Fibroblast of lung (primary cell): ENCODE results near the gene MIGA1. TPM values are rescaled to one million over a fixed set of nuclear protein-coding genes. Genes with fewer than 3 reads are reported as not detected.
"Not testable (repeated sequence)": the region's sequence is repeated elsewhere in the genome, so short reads cannot be mapped to it uniquely, and the experiment has no call there.

Experiments
- DNase-seq, 2 donors: peaks; one replicate each; pipeline versions ENCODE4 v3.0.0 to v3.0.0-alpha.2; 2010; ENCODE audit warnings: low read depth in 2 of 2
- H2AFZ ChIP-seq: 2 replicates; pipeline ENCODE4 v1.5.1; 2012; ENCODE audit warnings: low read length, control low read depth, inconsistent platforms
- H3K27ac ChIP-seq: 2 replicates; pipeline ENCODE4 v1.5.1; 2011; ENCODE audit warnings: low read length, control low read depth; ENCODE audit not compliant: insufficient read depth
- H3K27me3 ChIP-seq: 2 replicates; pipeline ENCODE4 v1.5.1; 2011; ENCODE audit warnings: mild to moderate bottlenecking, low read length; ENCODE audit not compliant: control insufficient read depth, insufficient read depth
- H3K36me3 ChIP-seq: 2 replicates; pipeline ENCODE4 v1.5.1; 2011; ENCODE audit warnings: low read length; ENCODE audit not compliant: control insufficient read depth, insufficient read depth
- H3K4me1 ChIP-seq: 2 replicates; pipeline ENCODE4 v1.5.1; 2011; ENCODE audit warnings: low read length; ENCODE audit not compliant: control insufficient read depth, insufficient read depth; ENCODE audit errors: extremely low read depth
- H3K4me2 ChIP-seq: 2 replicates; pipeline ENCODE4 v1.5.1; 2011; ENCODE audit warnings: low read length, control low read depth; ENCODE audit not compliant: insufficient read depth; ENCODE audit errors: extremely low read depth
- H3K4me3 ChIP-seq, 4 experiments: fragments of 200-600 bp in 1 of 4; sonication (generic) in 1 of 4; replicated peaks in 1 of 4; 2 replicates each; pipeline ENCODE4 v1.5.1; 2011 to 2016; ENCODE audit warnings: low read length in 4 of 4, low read depth in 3 of 4, mild to moderate bottlenecking in 3 of 4, control low read depth in 2 of 4, inconsistent platforms in 1 of 4, mixed read lengths in 1 of 4; ENCODE audit not compliant: insufficient read depth in 1 of 4; ENCODE audit errors: control extremely low read depth in 1 of 4
- H3K79me2 ChIP-seq: 2 replicates; pipeline ENCODE4 v1.5.1; 2012; ENCODE audit warnings: mild to moderate bottlenecking, low read length, inconsistent platforms; ENCODE audit not compliant: control insufficient read depth, insufficient read depth
- H3K9ac ChIP-seq: 2 replicates; pipeline ENCODE4 v1.5.1; 2011; ENCODE audit warnings: mild to moderate bottlenecking, low read length, control low read depth; ENCODE audit not compliant: insufficient read depth
- H3K9me3 ChIP-seq: 2 replicates; pipeline ENCODE4 v1.5.1; 2012; ENCODE audit warnings: low read depth, low read length; ENCODE audit not compliant: control insufficient read depth, insufficient read depth
- H4K20me1 ChIP-seq: 2 replicates; pipeline ENCODE4 v1.5.1; 2011; ENCODE audit warnings: low read length; ENCODE audit not compliant: control insufficient read depth, insufficient read depth; ENCODE audit errors: extremely low read depth
- EZH2 ChIP-seq: IDR thresholded peaks from 2 replicates; pipeline ENCODE4 v1.5.1; 2012; ENCODE audit warnings: low read length, control low read depth, mild to moderate bottlenecking; ENCODE audit errors: missing control alignments
- polyA plus RNA-seq, 2 donors: library from polyadenylated mRNA; depleted of rRNA in 1 of 2; stranded (reverse) in 1 of 2; unstranded in 1 of 2; fragments of >200 nt; gene quantifications; 2 replicates each; pipeline ENCODE4 v1.2.1, GENCODE V29; 2011 to 2012; ENCODE audit warnings: missing spikeins in 1 of 2
- total RNA-seq: library from RNA; depleted of rRNA; stranded (reverse); fragments of >200 nt; gene quantifications from 2 replicates; pipeline ENCODE4 v1.2.1, GENCODE V29; 2014
- TF ChIP-seq, protein P1 (sequence below), 2 donors: IDR thresholded peaks in 1 of 2; conservative IDR thresholded peaks in 1 of 2; 1 replicate in 1 of 2; 2 replicates in 1 of 2; pipeline ENCODE4 v1.5.1; 2011 to 2012; ENCODE audit warnings: low read length in 2 of 2, control low read depth in 1 of 2, inconsistent platforms in 1 of 2, low read depth in 1 of 2, mild to moderate bottlenecking in 1 of 2

The MIGA1 gene
- total and polyA plus RNA-seq, 2 donors (not counting 1 experiment from before 2014, with no cell fraction given): 10.3 to 14.0 TPM

GRCh38 chr1:77906019-77906545 is 126.6 kb downstream of the MIGA1 start:
- Histone ChIP-seq H3K9me3 (no peaks in the 10 kb centered on the region), H3K27me3 (no peaks in the 10 kb centered on the region), H3K4me2 (no peak overlapping the region), H3K4me3 (no peak overlapping the region), H3K36me3 (no peaks in the 10 kb centered on the region), H3K27ac (no peak overlapping the region), H3K9ac (no peak overlapping the region), H4K20me1 (peaks cover 2% of the 10 kb centered on the region), H3K79me2 (peaks cover 78% of the 10 kb centered on the region), H2AFZ (no peak overlapping the region), H3K4me1 (no peaks in the 10 kb centered on the region)
- DNase-seq: no peak
- TF ChIP-seq, protein P1, sequence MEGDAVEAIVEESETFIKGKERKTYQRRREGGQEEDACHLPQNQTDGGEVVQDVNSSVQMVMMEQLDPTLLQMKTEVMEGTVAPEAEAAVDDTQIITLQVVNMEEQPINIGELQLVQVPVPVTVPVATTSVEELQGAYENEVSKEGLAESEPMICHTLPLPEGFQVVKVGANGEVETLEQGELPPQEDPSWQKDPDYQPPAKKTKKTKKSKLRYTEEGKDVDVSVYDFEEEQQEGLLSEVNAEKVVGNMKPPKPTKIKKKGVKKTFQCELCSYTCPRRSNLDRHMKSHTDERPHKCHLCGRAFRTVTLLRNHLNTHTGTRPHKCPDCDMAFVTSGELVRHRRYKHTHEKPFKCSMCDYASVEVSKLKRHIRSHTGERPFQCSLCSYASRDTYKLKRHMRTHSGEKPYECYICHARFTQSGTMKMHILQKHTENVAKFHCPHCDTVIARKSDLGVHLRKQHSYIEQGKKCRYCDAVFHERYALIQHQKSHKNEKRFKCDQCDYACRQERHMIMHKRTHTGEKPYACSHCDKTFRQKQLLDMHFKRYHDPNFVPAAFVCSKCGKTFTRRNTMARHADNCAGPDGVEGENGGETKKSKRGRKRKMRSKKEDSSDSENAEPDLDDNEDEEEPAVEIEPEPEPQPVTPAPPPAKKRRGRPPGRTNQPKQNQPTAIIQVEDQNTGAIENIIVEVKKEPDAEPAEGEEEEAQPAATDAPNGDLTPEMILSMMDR (conservative IDR thresholded peaks at IDR 0.05 in 1 of 2, IDR thresholded peaks at IDR 0.05 in 1 of 2; ENCODE audit: low read depth in 1 of 2, low read length in 2 of 2): no peak
- TF ChIP-seq EZH2: no peak

GRCh38 chr1:77906624-77907023 is 127.2 kb downstream of the MIGA1 start:
- Histone ChIP-seq H3K4me2 (no peak overlapping the region), H3K4me1 (no peaks in the 10 kb centered on the region), H3K36me3 (no peaks in the 10 kb centered on the region), H3K79me2 (peaks cover 74% of the 10 kb centered on the region), H3K9ac (no peak overlapping the region), H2AFZ (no peak overlapping the region), H3K27me3 (no peaks in the 10 kb centered on the region), H3K4me3 (no peak overlapping the region), H3K9me3 (no peaks in the 10 kb centered on the region), H4K20me1 (peaks cover 2% of the 10 kb centered on the region), H3K27ac (no peak overlapping the region)
- no peak for TF ChIP-seq EZH2
- TF ChIP-seq, protein P1 (conservative IDR thresholded peaks at IDR 0.05 in 1 of 2, IDR thresholded peaks at IDR 0.05 in 1 of 2; ENCODE audit: low read depth in 1 of 2, low read length in 2 of 2): no peak
- no peak for DNase-seq

GRCh38 chr1:77910116-77910515 is 130.7 kb downstream of the MIGA1 start:
- no peak for TF ChIP-seq EZH2
- TF ChIP-seq, protein P1 (conservative IDR thresholded peaks at IDR 0.05 in 1 of 2, IDR thresholded peaks at IDR 0.05 in 1 of 2; ENCODE audit: low read depth in 1 of 2, low read length in 2 of 2): no peak
- no peak overlapping the region for H3K4me2 ChIP-seq
- no peaks in the 10 kb centered on the region for H3K36me3 ChIP-seq
- no peaks in the 10 kb centered on the region for H3K4me1 ChIP-seq
- H3K27ac ChIP-seq: no peak overlapping the region
- no peak for DNase-seq
- peaks cover 2% of the 10 kb centered on the region for H4K20me1 ChIP-seq
- H3K9ac ChIP-seq: no peak overlapping the region
- H3K27me3 ChIP-seq: no peaks in the 10 kb centered on the region
- no peak overlapping the region for H2AFZ ChIP-seq
- H3K4me3 ChIP-seq: no peak overlapping the region
- H3K9me3 ChIP-seq: no peaks in the 10 kb centered on the region
- H3K79me2 ChIP-seq: peaks cover 51% of the 10 kb centered on the region

DNA sequence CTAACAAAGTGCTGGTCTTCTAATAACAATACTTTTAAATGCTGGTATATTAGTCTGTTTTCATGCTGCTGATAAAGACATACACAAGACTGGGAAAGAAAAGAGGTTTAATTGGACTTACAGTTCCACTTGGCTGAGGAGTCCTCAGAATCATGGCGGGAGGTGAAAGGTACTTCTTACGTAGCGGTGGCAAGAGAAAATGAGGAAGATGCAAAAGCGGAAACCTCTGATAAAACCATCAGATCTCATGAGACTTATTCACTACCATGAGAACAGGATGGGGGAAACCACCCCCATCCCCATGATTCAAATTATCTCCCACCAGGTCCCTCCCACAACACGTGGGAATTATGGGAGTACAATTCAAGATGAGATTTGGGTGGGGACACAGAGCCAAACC is 139.5 kb downstream of the MIGA1 start:
- not testable (repeated sequence) for H3K4me3 ChIP-seq, H3K36me3 ChIP-seq, H3K9me3 ChIP-seq, H2AFZ ChIP-seq, H4K20me1 ChIP-seq, H3K9ac ChIP-seq, H3K79me2 ChIP-seq, H3K27me3 ChIP-seq, DNase-seq, H3K4me1 ChIP-seq, H3K4me2 ChIP-seq, H3K27ac ChIP-seq
